AG09309 (cell line): ENCODE measurements around the gene TMPRSS3.

Experiments
- DNase-seq: peaks from one replicate; pipeline ENCODE4 v3.0.0-alpha.2; 2010; ENCODE audit warnings: low read depth
- H3K4me3 ChIP-seq: 2 replicates; pipeline ENCODE4 v1.5.1; 2011; ENCODE audit warnings: mild to moderate bottlenecking, low read depth, low read length, moderate library complexity; ENCODE audit not compliant: control insufficient read depth
- CTCF ChIP-seq: IDR thresholded peaks from 2 replicates; pipeline ENCODE4 v1.5.1; 2011; ENCODE audit warnings: mild to moderate bottlenecking, low read depth, low read length, inconsistent platforms; ENCODE audit not compliant: insufficient read depth, control insufficient read depth; ENCODE audit errors: missing control alignments

TMPRSS3 gene

DNA sequence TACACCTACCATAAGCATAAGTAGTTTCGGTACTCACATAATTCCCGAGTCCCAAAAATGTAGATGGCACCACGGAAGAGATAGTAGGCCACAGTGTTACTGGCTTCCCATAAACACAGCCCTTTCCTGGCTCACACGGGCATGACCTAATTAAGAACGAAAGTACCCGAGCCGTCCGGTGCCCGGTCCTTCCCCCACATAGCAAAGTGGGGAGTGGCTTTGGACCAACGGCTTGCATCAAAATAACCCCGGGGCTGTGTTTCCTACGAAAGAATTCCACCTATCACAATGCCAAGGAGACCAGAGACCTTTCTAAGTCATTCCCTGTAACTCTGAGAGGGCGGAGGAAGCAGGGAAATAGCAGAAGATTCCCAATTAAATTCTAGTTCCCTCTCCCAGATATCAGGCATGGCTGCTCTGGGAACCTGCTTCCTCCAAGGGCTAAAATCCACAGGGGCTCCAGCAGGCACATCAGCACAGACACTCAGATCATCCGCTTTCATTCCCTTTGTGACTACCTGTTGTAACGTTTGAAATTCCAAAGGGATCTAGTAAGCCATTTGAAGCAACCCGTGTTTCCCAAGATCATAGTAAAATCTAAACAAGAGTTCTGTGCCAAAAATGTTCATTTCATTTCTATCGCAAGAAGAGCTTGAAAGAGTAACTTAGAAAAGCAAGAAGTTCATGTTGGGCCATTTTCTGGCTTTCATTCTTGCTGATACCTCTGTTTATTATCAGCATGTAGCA lies at the start of gene TMPRSS3:
TSS of gene TMPRSS3 (minus strand) at position 148 of the 747 bp plus-strand sequence. CDS start 635 bp downstream, outside the sequence.
- H3K4me3 ChIP-seq: no peak within 1 kb of the TSS
- TF ChIP-seq CTCF: no peak
- DNase-seq: no peak

DNA sequence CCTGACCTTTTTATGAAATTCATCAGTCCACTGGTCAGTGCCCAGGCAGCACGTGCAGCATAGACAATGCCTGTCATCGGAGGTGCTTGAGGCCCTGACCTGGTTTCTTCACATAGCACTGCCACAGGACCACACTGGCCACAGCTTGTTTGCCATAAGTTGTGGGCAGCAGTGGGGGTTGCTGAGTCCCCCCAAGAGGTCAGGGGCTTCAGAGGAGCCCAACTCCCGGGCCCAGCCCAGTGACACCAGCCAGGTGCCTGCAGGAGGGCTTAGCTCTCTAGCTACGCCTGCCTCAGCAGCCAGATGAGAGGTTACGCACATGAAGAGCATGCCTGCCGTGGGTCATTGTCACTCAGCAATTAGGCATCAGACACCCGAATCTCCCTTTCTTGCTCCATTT lies 49.5 kb upstream of the TMPRSS3 start:
- no peak overlapping the region for H3K4me3 ChIP-seq
- DNase-seq: no peak
- TF ChIP-seq CTCF: no peak

GRCh38 chr21:42444745-42445059 lies 48.9 kb upstream of the TMPRSS3 start:
- DNase-seq: no peak
- no peak for TF ChIP-seq CTCF
- no peak overlapping the region for H3K4me3 ChIP-seq

DNA sequence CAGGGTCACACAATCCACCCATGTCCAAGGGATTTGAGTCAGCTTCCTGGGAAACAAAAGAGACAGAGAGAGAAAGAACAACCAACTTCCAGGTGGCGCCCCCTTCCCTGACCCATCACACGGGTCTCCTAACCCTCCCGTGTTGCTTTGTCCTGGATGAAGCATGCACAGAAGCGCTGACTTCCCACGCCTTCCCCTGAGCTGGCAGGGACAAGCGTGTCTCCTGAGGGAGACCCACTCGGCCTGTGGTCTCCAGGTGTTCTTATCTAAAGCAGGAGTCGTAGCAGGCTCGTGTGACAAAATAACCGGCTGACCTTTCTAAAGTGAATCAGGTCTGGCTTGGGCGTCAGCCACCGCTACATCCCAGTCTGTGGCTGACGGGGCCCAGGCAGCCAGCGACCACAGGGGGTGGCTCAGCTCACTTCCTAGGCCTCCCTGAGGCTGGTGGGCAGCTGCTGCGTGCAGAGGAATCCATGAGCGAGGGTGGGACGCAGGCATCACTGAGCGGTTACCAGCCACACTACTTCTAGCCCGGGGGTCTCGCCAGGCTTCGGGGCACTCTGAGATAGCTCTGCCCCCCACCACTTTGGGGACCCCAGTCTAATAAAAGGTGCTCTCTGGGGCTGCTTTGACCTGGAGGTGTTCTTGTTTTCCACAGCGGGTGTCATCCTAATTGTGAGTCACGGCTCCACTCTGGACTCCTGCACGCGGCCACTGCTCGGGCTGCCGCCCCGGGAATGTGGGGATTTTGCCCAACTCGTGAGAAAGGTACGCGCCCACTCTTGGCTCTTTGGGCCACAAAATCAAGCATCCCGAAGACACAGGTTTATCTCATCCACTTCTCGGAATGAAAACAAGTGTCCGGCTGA lies 48.3 kb upstream of the TMPRSS3 start:
- no peak for DNase-seq
- no peak for TF ChIP-seq CTCF
- no peak overlapping the region for H3K4me3 ChIP-seq

GRCh38 chr21:42443181-42443785 lies 47.4 kb upstream of the TMPRSS3 start:
- TF ChIP-seq CTCF: no peak
- DNase-seq: no peak
- H3K4me3 ChIP-seq: no peak overlapping the region

DNA sequence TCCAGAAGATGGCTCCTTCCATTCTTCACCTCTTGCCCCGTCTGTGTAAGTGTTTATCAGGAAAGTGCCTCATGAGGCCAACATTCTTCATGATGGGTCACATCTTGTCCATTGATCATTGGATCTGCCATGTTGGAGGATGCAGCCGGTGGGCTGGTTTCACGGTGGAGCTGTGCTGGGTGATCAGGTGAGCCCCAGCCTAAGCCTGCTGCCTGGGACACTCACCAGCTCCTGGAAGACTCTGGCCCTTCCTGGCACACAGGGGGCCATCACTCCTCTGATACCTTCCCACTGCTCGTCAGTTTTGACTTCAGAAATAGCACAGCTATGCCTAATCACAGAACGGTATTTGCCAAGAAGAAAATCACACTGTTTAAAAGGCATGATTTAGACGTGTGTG lies 46.1 kb upstream of the TMPRSS3 start:
- no peak overlapping the region for H3K4me3 ChIP-seq
- DNase-seq: no peak
- TF ChIP-seq CTCF: no peak
